ENCODE measurements around the gene ARL9. TPM values are rescaled to one million over a fixed set of nuclear protein-coding genes. Genes with fewer than 3 reads are reported as not detected.

ARL9 gene
- total RNA-seq, 2 experiments from 2014 or later, result 0.16 to 0.25 TPM

- POLR2A ChIA-PET, result no interaction called here
- intact Hi-C loops (cut with micrococcal nuclease), result no loop called here
Observed at GRCh38 chr4:56511098-56511497, 5.5 kb downstream of the ARL9 start.

GRCh38 chr4:56512166-56512565, 6.6 kb downstream of the ARL9 start:
- CTCF ChIA-PET, result no interaction called here
- intact Hi-C loops (cut with micrococcal nuclease), result no loop called here
- no peak for TF ChIP-seq CTCF (IDR thresholded peaks at IDR 0.05)
- POLR2A ChIA-PET, result no interaction called here
- Mint-ChIP-seq H3K27ac (no peak overlapping the region), H3K27me3 (peaks cover 10% of the 10 kb centered on the region), H3K4me3 (no peak overlapping the region), H3K9me3 (no peaks in the 10 kb centered on the region), H3K4me1 (ENCODE audit: low read depth) (no peaks in the 10 kb centered on the region), H3K36me3 (ENCODE audit: low read depth) (no peaks in the 10 kb centered on the region)
- no peak for ATAC-seq
- no peak for DNase-seq

More at GRCh38 chr4:56511098-56511497, 5.5 kb downstream of the ARL9 start:
- H3K27ac Mint-ChIP-seq, result no peak overlapping the region
- peaks cover 16% of the 10 kb centered on the region for H3K27me3 Mint-ChIP-seq
- no peak for DNase-seq
- no peak overlapping the region for H3K4me3 Mint-ChIP-seq
- H3K36me3 Mint-ChIP-seq (ENCODE audit: low read depth), result no peaks in the 10 kb centered on the region
- no peak for TF ChIP-seq CTCF (IDR thresholded peaks at IDR 0.05)
- CTCF ChIA-PET, result no interaction called here
- no peak for ATAC-seq
- H3K9me3 Mint-ChIP-seq, result no peaks in the 10 kb centered on the region
- H3K4me1 Mint-ChIP-seq (ENCODE audit: low read depth), result peaks cover 6% of the 10 kb centered on the region

GRCh38 chr4:56513517-56513916, 7.9 kb downstream of the ARL9 start:
- H3K27ac Mint-ChIP-seq, result no peak overlapping the region
- no peaks in the 10 kb centered on the region for H3K36me3 Mint-ChIP-seq (ENCODE audit: low read depth)
- H3K4me1 Mint-ChIP-seq (ENCODE audit: low read depth), result no peaks in the 10 kb centered on the region
- ChIA-PET POLR2A (no interaction called here), CTCF (interaction anchor here (0.9 kb wide), 1 partner anchor 30 kb away, joined by 4 read pairs; no protein-coding TSS in a partner anchor)
- H3K27me3 Mint-ChIP-seq, result peaks cover 10% of the 10 kb centered on the region
- no peak for DNase-seq
- H3K9me3 Mint-ChIP-seq, result no peaks in the 10 kb centered on the region
- ATAC-seq, result no peak
- no peak overlapping the region for H3K4me3 Mint-ChIP-seq
- intact Hi-C loops (cut with micrococcal nuclease), result no loop called here
- TF ChIP-seq CTCF (IDR thresholded peaks at IDR 0.05), result no peak

DNA sequence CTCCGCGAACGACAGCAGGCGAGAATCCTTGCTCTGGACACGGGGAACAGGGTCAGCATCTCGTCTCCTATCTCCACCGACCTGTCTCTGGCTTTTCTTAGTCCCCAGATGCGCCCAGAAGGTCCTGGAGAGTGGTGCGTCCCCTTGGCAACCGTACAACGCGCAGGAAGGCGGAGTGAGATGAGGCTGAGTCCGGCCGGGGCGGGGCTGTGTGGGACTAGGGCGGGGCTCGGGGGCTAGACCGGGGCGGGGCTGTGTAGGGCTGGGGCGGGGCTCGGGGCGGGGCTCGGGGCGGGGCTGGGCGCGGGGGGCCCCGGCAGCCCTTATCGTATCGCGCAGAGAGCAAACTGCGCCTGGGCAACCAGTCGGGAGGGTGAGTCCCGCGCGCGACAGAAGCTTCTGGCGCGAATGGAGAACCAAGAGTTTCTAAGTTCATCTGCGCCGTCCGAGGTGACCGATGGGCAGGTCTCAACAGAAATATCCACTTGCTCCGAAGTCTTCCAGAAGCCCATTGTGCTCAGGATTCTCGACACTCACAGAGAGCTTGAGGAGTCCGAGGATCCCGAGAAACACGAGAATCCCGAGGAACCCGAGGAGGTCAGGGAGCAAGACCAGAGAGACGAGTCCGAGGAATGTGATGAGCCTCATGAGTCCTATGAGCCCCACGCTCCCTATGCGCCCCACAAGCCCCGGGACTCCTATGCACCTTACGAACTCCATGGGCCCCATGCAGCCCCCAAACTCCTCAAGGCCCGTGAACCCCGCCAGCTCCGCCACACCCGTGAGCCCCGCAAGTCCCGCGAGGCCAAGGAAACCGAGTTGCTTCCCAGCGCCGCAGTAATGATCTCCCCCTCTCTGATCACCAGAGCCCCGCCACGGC, 24.9 kb downstream of the ARL9 start:
- DNase-seq, result peak; percentile 89
- Mint-ChIP-seq H3K4me3 (no peak overlapping the region), H3K27ac (no peak overlapping the region), H3K9me3 (no peaks in the 10 kb centered on the region), H3K36me3 (ENCODE audit: low read depth) (no peaks in the 10 kb centered on the region), H3K4me1 (ENCODE audit: low read depth) (no peaks in the 10 kb centered on the region), H3K27me3 (peaks cover 7% of the 10 kb centered on the region)
- ChIA-PET CTCF (interaction anchor here (1.1 to 2.5 kb wide), 4 partner anchors 8 to 306 kb away, joined by 4 to 11 read pairs (median 5); no protein-coding TSS in a partner anchor), POLR2A (interaction anchor here (0.6 to 1.8 kb wide), 5 partner anchors 10 to 651 kb away, joined by 3 to 9 read pairs (median 3); partner anchors contain the start of genes PAICS and PPAT)
- intact Hi-C loops (cut with micrococcal nuclease), result no loop called here
- no peak for TF ChIP-seq CTCF (IDR thresholded peaks at IDR 0.05)
- peak; percentile 99 for ATAC-seq

All from activated CD8-positive, alpha-beta T cell treated with anti-CD3 and anti-CD28 coated beads for 36 hours (primary cell).